Heart left ventricle (tissue), 16 donors: ENCODE measurements around the gene RIPK4. TPM values are rescaled to one million over a fixed set of nuclear protein-coding genes. Genes with fewer than 3 reads are reported as not detected.
A peak's percentile ranks its signal among the peaks of the same experiment; 100 is the strongest.

Experiments used
- ATAC-seq, 4 donors: fragments of 200-7000 bp; cut with Tn5 transposase; one replicate each; pipeline ENCODE4 v1.9.1; 2020 to 2022; ENCODE audit warnings: moderate library complexity in 4 of 4, mild to moderate bottlenecking in 3 of 4, moderate number of reproducible peaks in 1 of 4
- DNase-seq, 5 donors: peaks; one replicate each; pipeline ENCODE4 v3.0.0-alpha.2; 2020
- H3K27ac ChIP-seq, 12 donors: fragments of 200-600 bp; sonication (generic) in 4 of 12; one replicate each; pipeline versions ENCODE4 v1.5.0 to v1.8.0; 2016 to 2022; ENCODE audit warnings: mild to moderate bottlenecking in 2 of 12
- H3K27me3 ChIP-seq, 9 donors: fragments of 200-600 bp; sonication (generic) in 2 of 9; one replicate each; pipeline versions ENCODE4 v1.5.1 to v1.8.0; 2016 to 2022; ENCODE audit warnings: mild to moderate bottlenecking in 3 of 9
- H3K36me3 ChIP-seq, 9 donors: fragments of 200-600 bp; sonication (generic) in 2 of 9; one replicate each; pipeline versions ENCODE4 v1.5.0 to v1.8.0; 2018 to 2022; ENCODE audit warnings: mild to moderate bottlenecking in 2 of 9
- H3K4me1 ChIP-seq, 12 donors: fragments of 200-600 bp; sonication (generic) in 4 of 12; one replicate each; pipeline versions ENCODE4 v1.5.0 to v1.8.0; 2016 to 2022; ENCODE audit warnings: mild to moderate bottlenecking in 3 of 12
- H3K4me3 ChIP-seq, 12 donors: fragments of 200-600 bp; sonication (generic) in 4 of 12; one replicate each; pipeline versions ENCODE4 v1.5.0 to v1.8.0; 2017 to 2022; ENCODE audit warnings: mild to moderate bottlenecking in 9 of 12, moderate library complexity in 4 of 12
- H3K9me3 ChIP-seq, 12 donors: fragments of 200-600 bp; sonication (generic) in 4 of 12; one replicate each; pipeline versions ENCODE4 v1.5.0 to v1.8.0; 2016 to 2022; ENCODE audit warnings: mild to moderate bottlenecking in 1 of 12
- CTCF ChIP-seq, 12 donors: fragments of 200-600 bp; sonication (generic) in 4 of 12; IDR thresholded peaks; one replicate each; pipeline versions ENCODE4 v1.5.0 to v1.8.0; 2018 to 2022; ENCODE audit warnings: antibody characterized with exemption in 12 of 12, mild to moderate bottlenecking in 5 of 12
- POLR2A ChIP-seq, 2 donors: fragments of 450-650 bp; IDR thresholded peaks; one replicate each; pipeline ENCODE4 v1.6.1; 2017; ENCODE audit warnings: antibody characterized with exemption in 2 of 2, mild to moderate bottlenecking in 2 of 2, moderate library complexity in 2 of 2
- WGBS, 4 donors: extraction: QIAGEN DNeasy Blood & Tissue Kit in 2 of 4; methylation state at CpG; one replicate each; pipeline versions ENCODE4 v1.1.5 to v1.1.7; 2013 to 2018; 5-methylcytosine and 5-hydroxymethylcytosine counted together
- intact Hi-C, 10 donors: fragments of 100-400 bp; cut with DNase I; formaldehyde crosslinking; loops; one replicate each; pipeline versions ENCODE4 v1.11.1 to v1.14.2; 2022
- polyA plus RNA-seq, 2 donors: library from polyadenylated mRNA; stranded (reverse); fragments of 200-250 nt; gene quantifications; one replicate each; pipeline ENCODE4 v1.2.3, GENCODE V29; 2013
- total RNA-seq, 9 donors: library from RNA; depleted of rRNA in 2 of 9; stranded (reverse); fragments of >200 nt in 2 of 9; fragmentation: NEBNext Ultra II Directional in 3 of 9; extraction: Animal tissue kit (Norgen Biotek cat#: 25700) in 3 of 9; gene quantifications; one replicate each; pipeline versions ENCODE4 v1.1.0 to v1.2.4, GENCODE V29; 2016 to 2023
- donor health status: ischemic (EF 13 %, LVEDD 7.1; RV severe dilation, severe dysfunction).
- donor health status: healthy with polysubstance abuse.
- donor health status: DM: no; HTN: yes; CAD: no.
- donor health status: DM: no; HTN: no; CAD: no.
- donor health status: ischemic (EF 25% LVEDD 6.9; RV normal size, moderate dysfunction).
- donor health status: ischemic (EF 25% LVEDD 5.7; RV mildly dilated, moderate dysfunction).
- donor health status: healthy.
- donor health status: DM: yes; HTN: yes; CAD: no.
- donor health status: ischemic (EF 35%, LVEDD 5.7; RV mildly dilated, moderate dysfunction).
- donor health status: nonischemic (EF 11% LVEDD 7.7; RV severe dilation, severe dysfunction).
- donor health status: DM: yes; HTN: yes; CAD: no.
- donor health status: PGD.
- donor health status: ischemic (EF 29% LVEDD 5.4; RV normal size, mild dysfunction).
- donor health status: nonischemic (EF 23%, LVEDD 6.1; RV moderate dilation, normal function).

RIPK4 gene
- total and polyA plus RNA-seq, 11 donors, result 0.04 to 2.0 (median 0.08) TPM; not detected in 2

DNA sequence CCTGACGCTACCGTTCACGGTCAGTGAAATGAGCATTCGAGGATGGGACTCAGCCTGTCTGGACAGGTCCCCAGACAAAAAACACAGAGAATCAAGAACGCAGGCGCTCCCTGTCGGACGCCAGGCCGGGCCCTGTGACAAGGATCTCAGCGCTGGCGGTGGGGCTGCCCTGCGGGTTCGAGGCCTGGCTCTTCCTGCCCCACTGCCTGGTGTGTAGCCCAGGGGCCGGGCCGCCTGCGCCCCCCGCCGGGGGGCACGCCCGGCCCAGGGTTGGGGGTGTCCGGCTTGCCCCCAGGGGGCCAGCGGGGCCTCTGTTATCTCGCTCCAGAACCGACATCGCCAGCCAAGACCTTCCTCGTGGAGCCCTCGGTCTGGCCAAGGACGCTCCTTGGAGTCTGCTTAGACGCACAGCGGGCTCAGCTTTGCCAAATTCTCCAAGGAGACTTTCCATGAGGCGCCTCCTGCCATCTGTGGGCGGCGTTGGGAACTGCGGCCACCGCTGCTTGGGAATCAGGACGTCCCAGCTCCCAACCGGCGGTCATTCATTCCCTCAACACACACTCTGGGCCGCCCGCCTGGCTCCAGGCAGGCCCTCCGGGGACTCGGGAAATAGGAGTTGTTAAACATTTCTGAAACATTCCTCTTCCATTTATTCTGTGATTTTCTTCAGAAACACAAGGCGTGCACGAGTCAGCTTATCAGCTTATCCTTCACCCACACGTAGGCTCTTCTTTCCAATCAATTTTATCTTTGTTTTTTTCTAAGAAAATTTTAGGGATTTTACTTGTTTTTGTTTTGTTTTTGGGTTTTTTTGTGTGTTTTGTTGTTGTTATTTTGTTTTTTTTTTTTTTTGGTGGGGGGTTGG, 11.3 kb upstream of the RIPK4 start:
- intact Hi-C loops, result loop anchor here (1.0 to 10.0 kb wide), 11 partner anchors 165 to 656 kb away; no protein-coding TSS in a partner anchor
- ATAC-seq (peak; percentile 71 to 97 (median 92)), DNase-seq (peak; percentile 76 to 90 (median 80))
- WGBS, 4 donors, result 16 to 30% (median 19%) methylated on average over 21 to 45 of the region's 45 CpGs
- Histone ChIP-seq H3K27ac (no peak overlapping the region), H3K36me3 (no peaks in the 10 kb centered on the region), H3K4me3 (no peak overlapping the region), H3K9me3 (no peaks in the 10 kb centered on the region), H3K4me1 (peaks cover 0 to 10% (median 7%) of the 10 kb centered on the region in 12 donors), H3K27me3 (peaks cover 4 to 68% (median 38%) of the 10 kb centered on the region in 9 donors)
- TF ChIP-seq CTCF (IDR thresholded peaks at IDR 0.05), result peak; percentile 76 to 97 (median 92)
- TF ChIP-seq POLR2A (IDR thresholded peaks at IDR 0.05), result no peak

- Histone ChIP-seq H3K36me3 (no peaks in the 10 kb centered on the region), H3K4me3 (no peak overlapping the region), H3K27ac (no peak overlapping the region), H3K4me1 (peaks cover 0 to 10% (median 7%) of the 10 kb centered on the region in 12 donors), H3K27me3 (peaks cover 4 to 68% (median 39%) of the 10 kb centered on the region in 9 donors), H3K9me3 (no peaks in the 10 kb centered on the region)
- ATAC-seq (no peak), DNase-seq (no peak)
- intact Hi-C loops, result loop anchor here in 9 of 10 donors (2.0 to 10.0 kb wide), 6 partner anchors 164 to 654 kb away; no protein-coding TSS in a partner anchor
- WGBS, 4 donors, result 82 to 93% (median 88%) methylated on average over 4 of the region's 4 CpGs
- TF ChIP-seq POLR2A (IDR thresholded peaks at IDR 0.05) (no peak), CTCF (IDR thresholded peaks at IDR 0.05) (no peak)
These were observed 9.9 kb upstream of the RIPK4 start for GRCh38 chr21:41776778-41777177.

DNA sequence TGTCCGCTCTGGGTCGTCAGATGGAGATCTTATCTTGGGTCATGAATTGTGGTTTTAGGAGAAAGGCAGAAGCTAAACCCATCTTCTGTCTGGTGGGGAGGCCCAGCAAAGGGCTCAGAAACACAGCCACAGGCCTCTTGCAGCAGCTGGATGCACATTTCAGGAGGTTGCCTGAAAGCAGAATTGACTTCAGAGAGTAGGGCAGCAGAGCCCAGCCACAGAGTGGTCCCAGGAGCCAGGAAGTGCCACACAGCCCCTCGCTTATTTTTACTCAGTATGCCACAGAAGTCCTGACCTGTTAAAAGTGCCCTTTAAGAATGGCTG, 8.3 kb upstream of the RIPK4 start:
- H3K9me3 ChIP-seq, result no peaks in the 10 kb centered on the region
- intact Hi-C loops, result loop anchor here in 9 of 10 donors (5.0 to 10.0 kb wide), 5 partner anchors 163 to 653 kb away; no protein-coding TSS in a partner anchor
- no peak overlapping the region for H3K4me3 ChIP-seq
- H3K4me1 ChIP-seq, result peaks cover 0 to 10% (median 7%) of the 10 kb centered on the region in 12 donors
- ATAC-seq (no peak), DNase-seq (no peak)
- H3K27me3 ChIP-seq, result peaks cover 4 to 70% (median 41%) of the 10 kb centered on the region in 9 donors
- TF ChIP-seq POLR2A (IDR thresholded peaks at IDR 0.05) (no peak), CTCF (IDR thresholded peaks at IDR 0.05) (no peak)
- H3K36me3 ChIP-seq, result no peaks in the 10 kb centered on the region
- WGBS, 4 donors, result 60 to 83% (median 64%) methylated on average over 2 to 3 of the region's 3 CpGs
- H3K27ac ChIP-seq, result no peak overlapping the region

DNA sequence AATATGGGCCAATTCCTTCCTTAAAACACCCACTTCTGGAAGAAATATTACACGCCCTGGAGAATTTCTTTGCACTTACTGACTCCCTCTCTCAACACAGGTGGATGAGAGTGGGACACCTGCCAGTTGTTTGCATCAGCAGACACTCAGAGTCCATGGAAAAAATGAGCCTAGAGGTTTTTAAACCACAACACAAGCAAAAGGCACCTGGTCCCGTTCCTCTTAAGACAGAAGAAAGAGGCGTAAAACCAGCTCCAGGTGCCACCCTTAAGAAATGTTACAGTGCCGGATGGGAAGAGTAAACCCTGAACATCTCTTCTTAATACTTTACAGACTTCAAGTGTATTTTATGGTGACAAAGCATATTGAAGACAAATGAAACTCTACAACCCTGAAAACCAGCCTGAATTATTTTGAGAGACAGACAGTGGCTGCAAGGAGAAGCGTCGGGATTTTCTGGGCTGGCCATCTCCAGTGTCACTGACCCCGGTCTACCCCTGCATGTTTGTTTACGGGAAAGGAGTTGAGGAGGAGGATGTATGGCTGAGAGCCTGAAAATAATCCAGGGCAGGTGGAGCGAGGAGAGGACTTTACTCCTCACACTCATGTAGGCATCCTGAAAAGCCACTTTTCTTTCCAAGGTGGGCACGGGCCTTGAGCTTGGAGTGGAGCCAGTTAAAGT, 7.8 kb upstream of the RIPK4 start:
- WGBS, 4 donors, result 66 to 82% (median 72%) methylated on average over 10 of the region's 10 CpGs
- ATAC-seq (no peak), DNase-seq (no peak)
- H3K9me3 ChIP-seq, result no peaks in the 10 kb centered on the region
- no peak overlapping the region for H3K27ac ChIP-seq
- peaks cover 0 to 10% (median 7%) of the 10 kb centered on the region in 12 donors for H3K4me1 ChIP-seq
- intact Hi-C loops, result loop anchor here in 9 of 10 donors (5.0 to 10.0 kb wide), 5 partner anchors 162 to 652 kb away; no protein-coding TSS in a partner anchor
- H3K4me3 ChIP-seq, result no peak overlapping the region
- H3K36me3 ChIP-seq, result no peaks in the 10 kb centered on the region
- TF ChIP-seq CTCF (IDR thresholded peaks at IDR 0.05), result no peak
- no peak for TF ChIP-seq POLR2A (IDR thresholded peaks at IDR 0.05)
- peaks cover 3 to 70% (median 41%) of the 10 kb centered on the region in 9 donors for H3K27me3 ChIP-seq
